DND-41 (cell line): ENCODE results near the gene IFITM10.

Experiments used
- ATAC-seq: fragments of 200-7000 bp; cut with Tn5 transposase; 3 replicates; pipeline ENCODE4 v1.9.1; 2021; ENCODE audit warnings: low read depth; ENCODE audit not compliant: insufficient read depth
- DNase-seq: peaks from one replicate; pipeline ENCODE4 v3.0.0-alpha.2; 2020
- H2AFZ ChIP-seq: 2 replicates; pipeline ENCODE4 v1.6.0; 2012; ENCODE audit warnings: low read depth, low read length
- H3K27ac ChIP-seq: 2 replicates; pipeline ENCODE4 v1.5.1; 2012; ENCODE audit warnings: low read length, inconsistent platforms
- H3K27me3 ChIP-seq: fragments of 200-600 bp; sonication (generic); 2 replicates; pipeline ENCODE4 v1.6.0; 2012; ENCODE audit warnings: low read length, mild to moderate bottlenecking, inconsistent platforms; ENCODE audit not compliant: insufficient read depth, poor library complexity
- H3K36me3 ChIP-seq: 2 replicates; pipeline ENCODE4 v1.5.1; 2012; ENCODE audit warnings: low read length, inconsistent platforms; ENCODE audit not compliant: insufficient read depth
- H3K4me1 ChIP-seq: 2 replicates; pipeline ENCODE4 v1.5.1; 2012; ENCODE audit warnings: mild to moderate bottlenecking, low read length; ENCODE audit not compliant: insufficient read depth
- H3K4me2 ChIP-seq: 2 replicates; pipeline ENCODE4 v1.6.0; 2012; ENCODE audit warnings: mild to moderate bottlenecking, moderate library complexity, low read length, inconsistent platforms; ENCODE audit not compliant: insufficient read depth
- H3K4me3 ChIP-seq, 2 experiments: fragments of 200-600 bp in 1 of 2; shearing (Covaris generic) in 1 of 2; 2 replicates each; pipeline ENCODE4 v1.5.1; 2012 to 2016; ENCODE audit warnings: inconsistent platforms in 2 of 2, low read length in 2 of 2, mild to moderate bottlenecking in 2 of 2, low read depth in 1 of 2, moderate library complexity in 1 of 2
- H3K79me2 ChIP-seq: 2 replicates; pipeline ENCODE4 v1.6.0; 2012; ENCODE audit warnings: low read length, inconsistent platforms; ENCODE audit not compliant: insufficient read depth
- H3K9ac ChIP-seq: 2 replicates; pipeline ENCODE4 v1.6.0; 2012; ENCODE audit warnings: low read depth, mild to moderate bottlenecking, inconsistent platforms, low read length, moderate library complexity
- H3K9me3 ChIP-seq: 2 replicates; pipeline ENCODE4 v1.5.1; 2012; ENCODE audit warnings: low read length, moderate library complexity, mild to moderate bottlenecking, inconsistent platforms; ENCODE audit not compliant: insufficient read depth, severe bottlenecking
- H4K20me1 ChIP-seq: 2 replicates; pipeline ENCODE4 v1.6.0; 2012; ENCODE audit warnings: low read length; ENCODE audit not compliant: insufficient read depth
- EZH2 ChIP-seq: IDR thresholded peaks from 3 replicates; pipeline ENCODE4 v1.6.1; 2012; ENCODE audit warnings: borderline replicate concordance, low read depth, mild to moderate bottlenecking, moderate library complexity, low read length, inconsistent platforms; ENCODE audit not compliant: severe bottlenecking
- TF ChIP-seq, protein P1 (sequence below): IDR thresholded peaks from 2 replicates; pipeline ENCODE4 v1.5.1; 2012; ENCODE audit warnings: borderline replicate concordance, low read length, moderate library complexity, mild to moderate bottlenecking; ENCODE audit not compliant: poor library complexity, severe bottlenecking; ENCODE audit errors: extremely low read depth

Gene IFITM10

DNA sequence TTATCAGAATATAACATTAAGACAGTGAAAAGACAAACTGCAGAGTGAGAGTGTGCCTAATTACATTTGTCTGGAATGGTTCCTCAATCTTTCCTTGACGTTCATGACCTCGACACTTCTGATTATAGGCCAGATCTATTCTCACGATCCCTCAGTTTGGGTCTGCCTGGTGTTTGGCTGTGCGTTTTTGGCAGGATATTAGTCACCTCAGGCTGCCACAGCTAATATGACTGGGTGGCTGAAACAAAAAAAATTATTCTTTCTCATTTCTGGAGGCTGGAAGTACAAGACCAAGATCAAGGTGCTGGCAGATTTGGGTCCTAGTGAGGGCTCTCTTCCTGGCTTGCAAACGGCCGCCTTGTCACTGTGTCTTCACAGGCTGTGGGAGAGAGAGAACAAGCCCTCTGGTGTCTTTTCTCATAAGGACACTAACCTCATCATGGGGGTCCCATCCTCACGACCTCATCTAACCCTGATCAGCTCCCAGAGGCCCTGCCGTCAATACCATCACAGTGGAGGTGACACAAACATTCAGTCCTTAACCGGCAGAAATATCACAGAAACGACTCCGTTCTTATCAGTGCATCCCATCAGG lies 23.2 kb downstream of the IFITM10 start:
- DNase-seq, result no peak
- Histone ChIP-seq H2AFZ (no peak overlapping the region), H3K4me1 (peaks cover 65% of the 10 kb centered on the region), H3K36me3 (no peaks in the 10 kb centered on the region), H3K27me3 (no peaks in the 10 kb centered on the region), H3K4me2 (no peak overlapping the region), H3K9me3 (no peaks in the 10 kb centered on the region), H3K79me2 (no peaks in the 10 kb centered on the region; the same call in 1 of the 2 replicates), H4K20me1 (no peaks in the 10 kb centered on the region), H3K27ac (peak overlapping the region; percentile 94), H3K4me3 (no peak overlapping the region), H3K9ac (no peak overlapping the region)
- TF ChIP-seq, protein P1, sequence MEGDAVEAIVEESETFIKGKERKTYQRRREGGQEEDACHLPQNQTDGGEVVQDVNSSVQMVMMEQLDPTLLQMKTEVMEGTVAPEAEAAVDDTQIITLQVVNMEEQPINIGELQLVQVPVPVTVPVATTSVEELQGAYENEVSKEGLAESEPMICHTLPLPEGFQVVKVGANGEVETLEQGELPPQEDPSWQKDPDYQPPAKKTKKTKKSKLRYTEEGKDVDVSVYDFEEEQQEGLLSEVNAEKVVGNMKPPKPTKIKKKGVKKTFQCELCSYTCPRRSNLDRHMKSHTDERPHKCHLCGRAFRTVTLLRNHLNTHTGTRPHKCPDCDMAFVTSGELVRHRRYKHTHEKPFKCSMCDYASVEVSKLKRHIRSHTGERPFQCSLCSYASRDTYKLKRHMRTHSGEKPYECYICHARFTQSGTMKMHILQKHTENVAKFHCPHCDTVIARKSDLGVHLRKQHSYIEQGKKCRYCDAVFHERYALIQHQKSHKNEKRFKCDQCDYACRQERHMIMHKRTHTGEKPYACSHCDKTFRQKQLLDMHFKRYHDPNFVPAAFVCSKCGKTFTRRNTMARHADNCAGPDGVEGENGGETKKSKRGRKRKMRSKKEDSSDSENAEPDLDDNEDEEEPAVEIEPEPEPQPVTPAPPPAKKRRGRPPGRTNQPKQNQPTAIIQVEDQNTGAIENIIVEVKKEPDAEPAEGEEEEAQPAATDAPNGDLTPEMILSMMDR, result no peak
- no peak for TF ChIP-seq EZH2
- ATAC-seq, result no peak

GRCh38 chr11:1719781-1720180 lies 30.6 kb downstream of the IFITM10 start:
- H3K27ac ChIP-seq, result no peak overlapping the region
- DNase-seq, result no peak
- no peaks in the 10 kb centered on the region for H3K79me2 ChIP-seq
- no peaks in the 10 kb centered on the region for H4K20me1 ChIP-seq
- no peak overlapping the region for H2AFZ ChIP-seq
- H3K36me3 ChIP-seq, result no peaks in the 10 kb centered on the region
- ATAC-seq, result no peak
- no peak overlapping the region for H3K9ac ChIP-seq
- no peaks in the 10 kb centered on the region for H3K9me3 ChIP-seq
- no peak overlapping the region for H3K4me2 ChIP-seq
- peaks cover 19% of the 10 kb centered on the region for H3K4me1 ChIP-seq
- H3K4me3 ChIP-seq, result no peak overlapping the region
- TF ChIP-seq, protein P1, result no peak
- no peak for TF ChIP-seq EZH2
- no peaks in the 10 kb centered on the region for H3K27me3 ChIP-seq

- H3K4me3 ChIP-seq, result no peak overlapping the region
- no peaks in the 10 kb centered on the region for H3K36me3 ChIP-seq
- H3K79me2 ChIP-seq, result no peaks in the 10 kb centered on the region
- no peak for TF ChIP-seq EZH2
- TF ChIP-seq, protein P1, result no peak
- no peak for ATAC-seq
- DNase-seq, result no peak
- no peaks in the 10 kb centered on the region for H3K9me3 ChIP-seq
- peaks cover 19% of the 10 kb centered on the region for H3K4me1 ChIP-seq
- H4K20me1 ChIP-seq, result no peaks in the 10 kb centered on the region
- H3K27ac ChIP-seq, result peak overlapping the region; percentile 22; the same call in 1 of the 2 replicates
- H2AFZ ChIP-seq, result no peak overlapping the region
- H3K9ac ChIP-seq, result no peak overlapping the region
- H3K4me2 ChIP-seq, result no peak overlapping the region
- H3K27me3 ChIP-seq, result no peaks in the 10 kb centered on the region
These were observed 32.1 kb downstream of the IFITM10 start for GRCh38 chr11:1718326-1718725.
